GM19328 (cell line): ENCODE data around the gene NPIPB5.
"Not testable (repeated sequence)": the region's sequence is repeated elsewhere in the genome, so short reads cannot be mapped to it uniquely, and the experiment has no call there.

Experiments used
- ATAC-seq: cut with Tn5 transposase; IDR thresholded peaks from one replicate; pipeline ENCODE4 v1.9.1; 2021; ENCODE audit warnings: mild to moderate bottlenecking, moderate library complexity; ENCODE audit not compliant: unreplicated experiment

The NPIPB5 gene

GRCh38 chr16:22510591-22510990, at the start of gene NPIPB5:
Gene NPIPB5 (plus strand): TSS chr16:22510891. CDS start chr16:22513802, 2,911 bp downstream.
- not testable (repeated sequence) for ATAC-seq

GRCh38 chr16:22468846-22469245, 41.8 kb upstream of the NPIPB5 start:
- ATAC-seq = not testable (repeated sequence)

GRCh38 chr16:22537996-22538395, 27.3 kb downstream of the NPIPB5 start:
- not testable (repeated sequence) for ATAC-seq

- ATAC-seq = not testable (repeated sequence)
These were observed 34.1 kb downstream of the NPIPB5 start for GRCh38 chr16:22544809-22545208.

GRCh38 chr16:22546630-22547029, 35.9 kb downstream of the NPIPB5 start:
- ATAC-seq = not testable (repeated sequence)

- not testable (repeated sequence) for ATAC-seq
These were observed 36.6 kb downstream of the NPIPB5 start for GRCh38 chr16:22547170-22547765.

GRCh38 chr16:22549853-22550252, 39.2 kb downstream of the NPIPB5 start:
- not testable (repeated sequence) for ATAC-seq

GRCh38 chr16:22551143-22551542, 40.5 kb downstream of the NPIPB5 start:
- ATAC-seq = not testable (repeated sequence)

GRCh38 chr16:22551651-22552050, 41.0 kb downstream of the NPIPB5 start:
- ATAC-seq = not testable (repeated sequence)

GRCh38 chr16:22556759-22557158, 46.1 kb downstream of the NPIPB5 start:
- ATAC-seq = not testable (repeated sequence)
